Neural crest cell (in vitro differentiated cells): ENCODE data around the gene MACROH2A2. TPM values are rescaled to one million over a fixed set of nuclear protein-coding genes. Genes with fewer than 3 reads are reported as not detected.
A peak's percentile ranks its signal among the peaks of the same experiment; 100 is the strongest.

ENCODE experiments used
- DNase-seq: peaks from one replicate; pipeline ENCODE4 v3.0.0; 2021; ENCODE audit warnings: low read depth, mixed read lengths, low spot score
- H3K27ac Mint-ChIP-seq: one replicate; pipeline ENCODE4 v1.8.0; 2021; ENCODE audit warnings: mild to moderate bottlenecking, mixed read lengths; ENCODE audit not compliant: unreplicated experiment
- H3K27me3 Mint-ChIP-seq: 2 replicates; pipeline ENCODE4 v1.8.0; 2021; ENCODE audit warnings: low read depth, mild to moderate bottlenecking, mixed read lengths
- H3K36me3 Mint-ChIP-seq: 2 replicates; pipeline ENCODE4 v1.8.0; 2021; ENCODE audit warnings: low read depth, mild to moderate bottlenecking, mixed read lengths
- H3K4me1 Mint-ChIP-seq: 2 replicates; pipeline ENCODE4 v1.8.0; 2021; ENCODE audit warnings: mixed read lengths
- H3K4me3 Mint-ChIP-seq: one replicate; pipeline ENCODE4 v1.8.0; 2021; ENCODE audit warnings: mild to moderate bottlenecking, mixed read lengths
- H3K9me3 Mint-ChIP-seq: 2 replicates; pipeline ENCODE4 v1.8.0; 2021; ENCODE audit warnings: mixed read lengths
- CTCF ChIP-seq: fragments of 200-600 bp; sonication (generic); conservative IDR thresholded peaks from 2 replicates; pipeline ENCODE4 v1.5.0; 2021; ENCODE audit warnings: antibody characterized with exemption, mild to moderate bottlenecking
- total RNA-seq: library from RNA; stranded (reverse); gene quantifications from 2 replicates; pipeline ENCODE4 v1.2.1, GENCODE V29; 2021

Gene MACROH2A2
- total RNA-seq, 1 donor from 2014 or later: 149 TPM

DNA sequence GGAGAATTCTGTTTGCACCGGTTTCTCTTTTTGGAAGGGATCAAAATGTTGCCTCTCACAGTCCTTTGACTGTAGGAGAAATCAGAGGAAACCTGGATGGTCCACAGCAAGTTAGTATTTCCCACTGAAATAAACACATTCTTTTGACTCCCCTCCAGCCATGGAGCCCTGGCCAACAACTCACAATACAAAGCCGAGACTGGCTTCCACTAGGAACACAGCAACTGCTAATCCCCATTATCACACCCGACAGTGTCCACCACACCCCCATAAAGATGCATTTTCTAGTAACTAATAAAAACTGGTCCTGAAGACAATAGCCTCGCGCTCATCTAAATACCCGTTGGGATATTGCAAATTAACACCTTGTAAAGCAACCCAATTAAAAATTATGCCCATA is 798 bp upstream of the MACROH2A2 start:
- no peak for TF ChIP-seq CTCF
- DNase-seq: no peak
- H3K36me3 Mint-ChIP-seq: no peaks in the 10 kb centered on the region
- H3K27me3 Mint-ChIP-seq: peaks cover 13% of the 10 kb centered on the region
- H3K4me1 Mint-ChIP-seq: peaks cover 40% of the 10 kb centered on the region
- peak overlapping the region; percentile 95 for H3K4me3 Mint-ChIP-seq
- peak overlapping the region; percentile 98 for H3K27ac Mint-ChIP-seq
- no peaks in the 10 kb centered on the region for H3K9me3 Mint-ChIP-seq

DNA sequence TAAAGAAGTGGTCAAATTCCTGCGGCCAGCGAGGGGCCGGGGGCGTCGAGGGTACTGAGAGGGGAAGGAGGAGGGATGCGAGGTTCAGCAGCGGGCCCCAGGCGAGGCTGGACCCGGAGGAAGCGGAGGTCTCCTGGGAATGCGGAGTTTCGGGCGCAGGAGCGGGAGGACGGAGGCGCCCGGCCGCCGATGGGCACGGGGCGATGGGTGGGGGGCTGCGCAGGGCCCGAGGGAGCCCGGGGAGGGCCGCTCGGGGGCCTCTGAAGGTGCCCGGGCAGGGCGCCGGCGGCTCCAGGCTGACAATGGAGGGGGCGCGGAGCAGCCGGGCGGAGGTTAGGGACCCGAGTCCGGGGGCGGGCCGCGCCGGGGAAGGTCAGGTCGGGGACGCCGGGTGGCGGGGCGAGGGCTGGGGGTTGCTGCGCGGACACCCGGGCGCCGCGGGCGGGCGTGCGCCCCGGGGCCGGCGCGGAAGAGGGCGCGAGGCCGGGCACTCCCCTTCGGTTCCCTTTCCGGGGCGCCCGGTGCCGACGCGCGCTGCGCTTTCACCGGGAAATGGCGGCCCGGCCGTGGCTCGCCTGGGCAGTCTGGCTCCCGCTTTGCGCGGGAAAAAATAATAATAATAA is 683 bp downstream of the MACROH2A2 start:
- H3K9me3 Mint-ChIP-seq: no peaks in the 10 kb centered on the region
- peak; percentile 39 for DNase-seq
- peak overlapping the region; percentile 95 for H3K27ac Mint-ChIP-seq
- H3K4me3 Mint-ChIP-seq: peak overlapping the region; percentile 95
- H3K4me1 Mint-ChIP-seq: peaks cover 43% of the 10 kb centered on the region
- H3K27me3 Mint-ChIP-seq: peaks cover 13% of the 10 kb centered on the region
- no peaks in the 10 kb centered on the region for H3K36me3 Mint-ChIP-seq
- TF ChIP-seq CTCF: no peak

DNA sequence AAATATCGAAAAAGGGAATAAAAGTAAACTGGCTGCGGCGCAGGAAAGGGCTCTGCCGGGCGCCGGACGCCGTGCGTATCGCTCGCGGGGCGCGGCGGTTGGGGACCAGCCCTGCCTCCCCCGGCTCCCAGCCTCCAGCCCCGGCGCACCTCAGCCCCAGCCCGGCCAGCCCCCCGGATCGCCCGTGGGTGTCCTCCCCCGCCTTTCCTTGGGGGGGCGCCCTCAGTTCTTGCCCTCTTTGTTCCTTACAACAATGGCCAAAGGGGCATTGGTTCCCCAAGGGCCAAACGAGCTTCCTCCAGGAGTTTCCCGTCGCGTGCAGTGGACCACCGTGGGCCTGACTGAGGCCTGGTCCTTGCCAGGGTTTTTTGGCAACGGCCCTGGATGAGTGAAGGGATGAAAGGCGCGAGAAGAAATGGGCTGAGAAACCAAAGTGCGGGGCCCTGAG is 1.2 kb downstream of the MACROH2A2 start:
- no peaks in the 10 kb centered on the region for H3K9me3 Mint-ChIP-seq
- H3K27ac Mint-ChIP-seq: peak overlapping the region; percentile 92
- peaks cover 43% of the 10 kb centered on the region for H3K4me1 Mint-ChIP-seq
- peak; percentile 37 for DNase-seq
- peaks cover 13% of the 10 kb centered on the region for H3K27me3 Mint-ChIP-seq
- H3K4me3 Mint-ChIP-seq: peak overlapping the region; percentile 91
- no peaks in the 10 kb centered on the region for H3K36me3 Mint-ChIP-seq
- peak; percentile 67 for TF ChIP-seq CTCF

- H3K27ac Mint-ChIP-seq: no peak overlapping the region
- DNase-seq: no peak
- peaks cover 43% of the 10 kb centered on the region for H3K4me1 Mint-ChIP-seq
- H3K9me3 Mint-ChIP-seq: no peaks in the 10 kb centered on the region
- no peaks in the 10 kb centered on the region for H3K36me3 Mint-ChIP-seq
- TF ChIP-seq CTCF: no peak
- H3K4me3 Mint-ChIP-seq: peak overlapping the region; percentile 91
- H3K27me3 Mint-ChIP-seq: peaks cover 13% of the 10 kb centered on the region
Measured at GRCh38 chr10:70054902-70055301, 2.3 kb downstream of the MACROH2A2 start.

DNA sequence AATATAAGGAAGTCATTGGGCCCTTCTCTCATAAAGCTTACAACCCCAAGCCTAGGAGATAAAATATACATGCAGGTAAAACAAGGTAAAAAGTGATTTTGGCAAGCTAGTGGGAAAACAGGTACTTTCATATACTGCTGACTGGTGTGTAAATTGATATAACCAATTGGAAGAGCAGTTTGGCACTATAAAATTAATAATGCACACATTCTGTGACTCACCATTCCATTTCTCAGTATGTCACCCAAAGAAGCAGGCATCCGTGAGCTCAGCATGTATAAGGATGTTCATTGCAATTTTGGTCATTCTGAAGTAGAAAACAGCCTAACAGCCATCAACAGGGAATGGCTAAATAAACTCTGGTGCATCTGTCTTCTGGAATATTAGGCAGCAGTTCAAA is 2.9 kb downstream of the MACROH2A2 start:
- H3K4me3 Mint-ChIP-seq: peak overlapping the region; percentile 91
- H3K27ac Mint-ChIP-seq: no peak overlapping the region
- H3K4me1 Mint-ChIP-seq: peaks cover 47% of the 10 kb centered on the region
- TF ChIP-seq CTCF: no peak
- no peak for DNase-seq
- H3K9me3 Mint-ChIP-seq: no peaks in the 10 kb centered on the region
- H3K36me3 Mint-ChIP-seq: no peaks in the 10 kb centered on the region
- peaks cover 13% of the 10 kb centered on the region for H3K27me3 Mint-ChIP-seq
